GM21447 (cell line): ENCODE measurements around the gene KLHDC10.
"Not testable (repeated sequence)": the region's sequence is repeated elsewhere in the genome, so short reads cannot be mapped to it uniquely, and the experiment has no call there.

Source experiments
- ATAC-seq: cut with Tn5 transposase; IDR thresholded peaks from one replicate; pipeline ENCODE4 v1.9.1; 2021; ENCODE audit not compliant: unreplicated experiment

Gene KLHDC10

DNA sequence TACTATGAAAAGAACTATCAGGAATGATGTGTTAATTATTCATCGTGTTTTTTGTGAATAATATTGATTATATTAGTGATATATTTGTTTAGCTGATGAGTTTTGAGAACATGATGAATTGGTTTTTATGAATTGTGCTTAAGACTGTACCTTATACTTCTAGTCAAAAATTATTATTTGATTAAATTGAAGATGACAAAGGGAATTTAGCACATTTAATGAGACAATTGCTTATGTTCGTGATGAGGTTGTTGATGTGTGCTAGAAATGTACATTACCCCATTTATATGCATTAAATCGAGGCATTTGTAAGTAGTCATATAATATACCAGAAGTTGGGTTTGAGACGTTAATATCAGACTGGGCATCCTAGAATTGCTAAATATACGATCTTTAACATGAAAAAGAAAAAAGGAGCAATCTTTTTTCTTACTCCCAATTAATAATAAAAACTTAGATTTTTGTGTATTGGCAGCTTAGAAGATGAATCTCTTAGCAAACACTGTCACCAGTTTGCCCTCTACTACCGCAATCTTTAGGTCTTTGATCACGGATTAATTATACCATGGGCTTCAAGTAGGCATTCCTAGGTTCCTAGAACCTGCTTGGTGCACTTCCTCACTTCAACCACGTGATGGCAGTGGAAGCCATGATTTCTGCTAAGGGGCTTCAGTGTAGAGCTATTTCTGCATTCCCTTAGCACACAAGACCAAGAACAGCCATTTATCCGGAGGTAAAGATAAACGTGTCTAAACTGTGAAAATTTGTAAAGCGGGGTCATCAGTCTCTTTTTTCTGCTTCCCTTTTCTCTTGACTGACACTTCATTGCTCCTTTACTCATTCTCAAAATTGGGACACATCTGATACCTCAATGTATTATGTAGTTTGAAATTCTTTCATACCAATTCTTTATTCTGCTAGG lies 1.6 kb downstream of the KLHDC10 start:
- ATAC-seq = no peak

GRCh38 chr7:130079846-130080394 lies 9.6 kb downstream of the KLHDC10 start:
- no peak for ATAC-seq

DNA sequence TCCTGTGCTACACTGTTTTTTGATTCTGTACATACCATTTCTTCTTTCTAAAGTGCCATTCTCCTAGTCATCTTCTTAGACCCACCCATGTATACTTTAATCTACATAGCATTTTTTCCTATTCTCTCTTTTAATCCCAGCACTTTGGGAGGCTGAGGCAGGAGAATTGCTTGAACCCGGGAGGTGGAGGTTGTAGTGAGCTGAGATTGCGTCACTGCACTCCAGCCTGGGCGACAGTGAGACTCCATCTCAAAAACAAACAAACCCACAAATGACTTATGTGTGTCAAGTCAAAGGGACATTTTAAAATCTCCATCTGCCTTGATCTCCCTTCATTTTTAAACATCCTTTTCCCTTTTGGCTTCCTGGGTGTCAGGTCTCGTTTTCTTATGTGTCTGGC lies 13.2 kb downstream of the KLHDC10 start:
- not testable (repeated sequence) for ATAC-seq

DNA sequence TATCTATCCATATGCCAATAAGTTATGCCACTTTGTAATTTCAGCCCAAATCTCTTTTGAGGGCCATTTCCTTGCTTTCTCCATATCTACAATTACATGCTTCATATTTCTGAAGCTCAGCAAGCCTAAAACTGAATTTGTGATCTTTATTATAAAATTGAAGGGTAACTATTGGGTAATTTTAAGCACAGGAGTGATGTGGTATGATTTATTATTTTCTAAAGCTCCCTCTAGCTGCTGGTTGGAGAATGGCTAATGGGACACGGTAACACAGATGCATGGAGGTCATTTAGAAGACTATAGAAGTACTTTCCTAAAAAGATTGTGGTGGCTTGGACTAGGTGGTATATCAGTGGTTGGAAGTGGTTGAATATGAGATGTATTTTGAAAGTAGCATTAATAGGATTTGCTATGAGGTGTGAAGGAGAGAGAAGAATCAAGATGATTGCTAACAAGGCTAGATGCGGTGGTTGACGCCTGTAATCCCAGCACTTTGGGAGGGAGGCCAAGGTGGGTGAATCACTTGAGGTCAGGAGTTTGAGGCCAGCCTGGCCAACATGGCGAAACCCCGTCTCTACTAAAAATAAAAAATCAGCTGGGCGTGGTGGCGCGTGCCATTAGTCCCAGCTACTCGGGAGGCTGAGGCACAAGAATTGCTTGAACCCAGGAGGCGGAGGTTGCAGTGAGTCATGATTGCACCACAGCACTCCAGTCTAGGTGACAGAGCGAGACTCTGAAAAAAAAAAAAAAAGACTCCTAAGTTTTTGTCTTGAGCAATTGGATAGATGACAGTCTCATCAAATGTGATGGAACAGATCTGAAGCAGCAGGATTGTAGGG lies 13.9 kb downstream of the KLHDC10 start:
- no peak for ATAC-seq

- ATAC-seq = not testable (repeated sequence)
These were observed 14.9 kb downstream of the KLHDC10 start for GRCh38 chr7:130085235-130085634.

DNA sequence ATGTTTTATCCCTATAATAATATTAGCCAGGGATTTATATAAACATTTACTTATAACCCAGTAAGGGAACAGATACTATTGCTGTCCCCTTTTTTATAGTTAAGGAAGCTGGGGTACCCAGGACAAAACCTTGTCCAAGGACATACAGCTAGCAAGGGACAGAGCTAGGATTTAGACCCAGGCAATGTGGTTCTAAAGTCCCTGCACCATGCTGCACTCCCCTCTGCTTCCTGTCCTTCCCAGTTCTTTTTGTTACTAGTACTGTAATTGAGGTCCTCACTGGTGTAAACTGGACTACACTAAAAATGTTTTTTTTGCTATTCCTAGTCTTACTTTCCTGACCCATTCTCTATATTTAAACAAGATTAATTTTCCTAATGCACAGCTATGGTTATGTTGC lies 16.6 kb downstream of the KLHDC10 start:
- no peak for ATAC-seq

- ATAC-seq = no peak
These were observed 17.0 kb downstream of the KLHDC10 start for GRCh38 chr7:130087364-130087763.

DNA sequence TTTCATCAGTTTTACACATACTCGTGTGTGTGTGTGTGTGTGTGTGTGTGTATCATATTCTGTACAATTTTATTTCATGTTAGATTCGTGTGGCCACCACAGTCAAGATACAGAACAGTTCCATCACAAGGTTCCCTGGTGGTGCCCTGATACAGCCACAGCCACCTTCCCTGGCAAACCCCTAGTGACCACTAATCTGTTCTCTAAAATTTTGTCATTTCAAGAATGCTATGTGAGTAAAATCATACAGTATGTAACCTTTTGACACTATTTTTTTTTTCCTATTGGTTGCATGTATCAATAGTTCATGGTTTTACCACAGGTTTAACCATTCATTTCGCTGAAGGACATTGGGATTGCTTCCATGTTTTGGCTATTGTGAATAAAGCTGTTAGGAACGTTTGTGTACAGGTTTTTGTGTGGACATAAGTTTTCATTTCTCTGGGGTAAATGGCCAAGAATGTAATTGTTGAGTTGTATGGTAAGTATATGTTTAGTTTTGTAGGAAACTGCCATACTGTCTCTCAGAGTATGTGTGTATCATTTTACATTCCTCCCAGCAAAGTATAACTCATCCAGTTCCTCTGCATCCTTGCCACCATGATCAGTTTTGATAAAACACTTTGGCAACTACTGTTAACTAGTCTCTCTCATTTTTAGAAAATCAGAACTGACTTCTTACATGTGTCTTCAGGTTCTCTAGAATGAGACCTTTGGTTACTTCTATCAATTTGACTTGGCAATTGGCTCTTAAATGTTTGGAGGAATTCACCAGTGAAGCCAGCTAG lies 20.6 kb downstream of the KLHDC10 start:
- ATAC-seq = no peak

- ATAC-seq = no peak
These were observed 21.7 kb downstream of the KLHDC10 start for GRCh38 chr7:130091999-130092398.

DNA sequence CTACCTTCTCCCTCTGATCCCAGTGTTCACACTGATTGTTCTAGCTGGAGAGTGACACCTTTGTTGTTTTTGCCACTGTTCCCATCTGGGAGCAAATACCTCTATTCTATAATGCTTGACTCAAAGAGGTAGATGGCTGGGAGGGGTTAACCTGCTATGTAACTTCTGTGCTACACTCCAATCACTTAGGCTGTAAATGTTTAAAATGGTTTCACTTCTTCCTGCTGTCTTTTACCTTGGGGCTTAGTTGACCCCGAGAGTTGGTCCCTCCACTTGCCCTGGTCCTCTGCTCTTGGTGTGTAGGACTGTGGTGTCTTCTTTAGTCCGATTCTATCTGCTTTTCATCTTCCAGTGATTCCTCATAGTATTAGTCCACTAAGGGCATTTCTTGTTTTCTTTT lies 22.3 kb downstream of the KLHDC10 start:
- ATAC-seq = no peak

GRCh38 chr7:130095812-130096211 lies 25.5 kb downstream of the KLHDC10 start:
- ATAC-seq = no peak

DNA sequence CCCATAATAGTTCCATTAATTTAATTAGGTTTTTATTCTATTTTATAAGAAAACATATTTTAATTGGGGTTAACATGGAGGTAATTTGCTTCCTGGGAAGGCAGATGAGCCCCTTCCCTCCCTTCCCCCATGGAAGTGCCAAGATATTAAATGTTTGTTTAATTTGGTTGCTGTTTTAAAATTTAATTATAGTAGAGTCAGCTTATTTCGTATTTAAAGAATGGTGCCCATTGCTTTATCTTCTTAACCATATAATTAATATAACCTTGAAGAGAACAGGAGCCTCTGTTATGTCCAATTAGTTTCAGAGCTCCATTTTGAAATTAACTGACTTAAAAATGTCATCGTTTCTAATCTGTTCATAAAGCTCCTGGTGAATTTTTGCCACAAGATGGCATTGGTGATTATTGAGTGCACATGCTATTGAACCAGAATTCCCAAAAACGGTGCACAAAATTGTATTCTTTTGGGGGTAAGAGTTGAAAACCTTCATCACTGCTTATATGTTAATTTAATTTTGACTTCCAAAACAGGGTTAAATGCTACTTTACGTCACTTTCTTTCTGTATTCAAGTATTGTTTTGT lies 26.0 kb downstream of the KLHDC10 start:
- ATAC-seq = no peak

GRCh38 chr7:130099331-130099730 lies 29.0 kb downstream of the KLHDC10 start:
- ATAC-seq = no peak

DNA sequence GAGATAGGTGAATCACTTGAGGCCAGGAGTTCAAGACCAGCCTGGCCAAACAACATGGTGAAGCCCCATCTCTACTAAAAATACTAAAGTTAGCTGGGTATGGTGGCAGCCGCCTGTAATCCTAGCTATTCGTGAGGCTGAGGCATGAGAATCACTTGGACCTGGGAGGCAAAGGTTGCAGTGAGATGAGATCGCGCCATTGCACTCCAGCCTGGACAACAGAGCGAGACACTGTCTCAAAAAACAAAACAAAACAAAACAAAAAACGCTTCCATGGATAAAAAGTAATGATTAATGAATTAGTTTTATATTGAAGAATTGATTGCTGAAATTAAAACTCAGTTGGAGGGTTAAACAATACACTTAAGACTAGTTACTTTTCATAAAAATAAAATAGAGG lies 32.3 kb downstream of the KLHDC10 start:
- no peak for ATAC-seq

GRCh38 chr7:130107949-130108674 lies 37.8 kb downstream of the KLHDC10 start:
- ATAC-seq = no peak

- ATAC-seq = no peak
These were observed 38.5 kb downstream of the KLHDC10 start for GRCh38 chr7:130108809-130109208.

DNA sequence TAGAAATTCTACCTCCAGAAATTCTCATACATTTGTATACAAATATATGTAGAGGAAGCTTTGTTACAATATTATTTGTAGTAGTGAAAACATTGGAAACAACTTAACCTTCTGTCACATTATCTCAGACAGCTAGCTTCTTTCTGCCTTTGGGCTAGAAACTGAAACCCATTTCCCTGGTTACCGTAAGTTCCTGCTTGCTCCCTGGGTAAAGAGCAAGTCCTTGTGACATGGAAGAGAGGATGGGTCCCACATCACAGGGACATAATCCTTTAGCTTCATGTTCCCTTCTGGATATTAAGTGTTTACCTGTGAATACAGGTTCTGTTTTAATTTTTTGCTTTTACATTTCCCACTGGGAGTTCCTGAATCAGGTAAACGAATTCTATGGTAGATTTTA lies 41.8 kb downstream of the KLHDC10 start:
- no peak for ATAC-seq

DNA sequence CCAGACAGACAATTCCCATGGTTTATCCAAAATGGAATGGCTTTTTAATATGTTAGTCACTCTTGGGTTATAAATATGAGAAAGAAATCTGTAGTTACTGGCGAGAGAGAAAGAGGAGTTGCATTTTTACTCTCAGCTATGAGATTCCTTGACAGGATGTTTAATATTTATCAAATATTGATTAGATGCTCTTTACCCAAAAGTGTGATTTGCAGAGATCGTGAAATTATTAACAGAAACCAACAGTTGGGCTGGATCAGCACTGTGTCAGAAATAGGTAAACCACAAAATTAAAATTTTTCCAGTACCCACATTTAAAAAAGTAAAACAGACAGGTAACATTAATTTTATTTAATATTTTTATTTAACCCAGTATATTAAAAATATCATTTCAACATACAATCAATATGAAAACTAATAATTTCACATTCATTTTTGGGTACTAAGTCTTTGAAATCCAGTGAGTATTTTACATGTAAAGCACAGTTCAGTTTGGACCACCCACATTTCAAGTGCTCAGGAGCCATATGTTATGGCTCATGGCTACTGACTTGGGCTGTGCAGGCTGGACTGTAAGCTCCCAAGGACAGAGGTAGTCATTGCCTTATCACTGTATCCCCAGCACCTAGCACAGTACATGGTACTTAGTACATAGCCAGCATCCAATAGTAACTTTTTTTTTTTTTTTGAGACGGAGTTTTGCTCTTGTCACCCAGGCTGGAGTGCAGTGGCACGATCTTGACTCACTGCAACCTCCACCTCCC lies 42.5 kb downstream of the KLHDC10 start:
- no peak for ATAC-seq

DNA sequence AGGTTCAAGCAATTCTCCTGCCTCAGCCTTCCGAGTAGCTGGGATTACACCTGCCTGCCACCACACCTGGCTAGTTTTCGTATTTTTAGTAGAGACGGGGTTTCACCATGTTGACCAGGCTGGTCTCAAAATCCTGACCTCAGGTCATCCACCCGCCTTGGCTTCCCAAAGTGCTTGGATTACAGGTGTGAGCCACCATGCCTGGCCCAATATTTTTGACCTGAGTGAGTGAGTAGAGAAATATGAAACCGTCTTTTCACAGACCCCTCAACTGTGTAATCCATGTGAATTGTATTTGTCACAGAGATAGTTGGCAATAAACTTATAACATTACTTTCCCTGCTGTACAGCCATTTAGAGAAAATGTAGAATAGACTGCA lies 43.1 kb downstream of the KLHDC10 start:
- ATAC-seq = not testable (repeated sequence)
